ENCODE data around the gene CASQ1. TPM values are rescaled to one million over a fixed set of nuclear protein-coding genes. Genes with fewer than 3 reads are reported as not detected.
A peak's percentile ranks its signal among the peaks of the same experiment; 100 is the strongest.

Gene CASQ1
- 1.1 TPM for total RNA-seq

- intact Hi-C loops (cut with DNase I), result no loop called here
- ATAC-seq (no peak), DNase-seq (ENCODE audit: low spot score) (peak; percentile 74)
Measured at GRCh38 chr1:160189649-160190625, at the start of gene CASQ1. Gene CASQ1 (plus strand): TSS chr1:160190575. CDS start chr1:160190752, 177 bp downstream.

- ATAC-seq (peak; percentile 31), DNase-seq (ENCODE audit: low spot score) (no peak)
- intact Hi-C loops (cut with DNase I), result no loop called here
Measured at GRCh38 chr1:160143695-160144094, 46.7 kb upstream of the CASQ1 start.

- DNase-seq (ENCODE audit: low spot score) (no peak), ATAC-seq (peak; percentile 34)
- intact Hi-C loops (cut with DNase I), result no loop called here
Measured at GRCh38 chr1:160144921-160145320, 45.5 kb upstream of the CASQ1 start.

GRCh38 chr1:160146107-160146506 is 44.3 kb upstream of the CASQ1 start:
- intact Hi-C loops (cut with DNase I), result no loop called here
- ATAC-seq (no peak), DNase-seq (ENCODE audit: low spot score) (no peak)

- DNase-seq (ENCODE audit: low spot score), result no peak
- intact Hi-C loops (cut with DNase I), result no loop called here
- no peak for ATAC-seq
Measured at GRCh38 chr1:160148121-160148520, 42.3 kb upstream of the CASQ1 start.

GRCh38 chr1:160149233-160149632 is 41.1 kb upstream of the CASQ1 start:
- DNase-seq (ENCODE audit: low spot score) (no peak), ATAC-seq (no peak)
- intact Hi-C loops (cut with DNase I), result no loop called here

GRCh38 chr1:160149716-160150115 is 40.7 kb upstream of the CASQ1 start:
- ATAC-seq (peak; percentile 36), DNase-seq (ENCODE audit: low spot score) (no peak)
- intact Hi-C loops (cut with DNase I), result no loop called here

- DNase-seq (ENCODE audit: low spot score), result no peak
- intact Hi-C loops (cut with DNase I), result no loop called here
- no peak for ATAC-seq
Measured at GRCh38 chr1:160151303-160151702, 39.1 kb upstream of the CASQ1 start, which contains the start of gene ATP1A4. Gene ATP1A4 (plus strand): TSS chr1:160151603. CDS start chr1:160152041, 438 bp downstream.

- intact Hi-C loops (cut with DNase I), result no loop called here
- ATAC-seq, result no peak
- DNase-seq (ENCODE audit: low spot score), result no peak
Measured at GRCh38 chr1:160154790-160155189, 35.6 kb upstream of the CASQ1 start.

- DNase-seq (ENCODE audit: low spot score) (no peak), ATAC-seq (no peak)
- intact Hi-C loops (cut with DNase I), result no loop called here
Measured at GRCh38 chr1:160156361-160156760, 34.0 kb upstream of the CASQ1 start.

GRCh38 chr1:160157174-160157573 is 33.2 kb upstream of the CASQ1 start:
- intact Hi-C loops (cut with DNase I), result no loop called here

GRCh38 chr1:160158031-160158430 is 32.3 kb upstream of the CASQ1 start:
- DNase-seq (ENCODE audit: low spot score), result no peak
- intact Hi-C loops (cut with DNase I), result no loop called here
- ATAC-seq, result no peak

More at GRCh38 chr1:160157174-160157573, 33.2 kb upstream of the CASQ1 start:
- DNase-seq (ENCODE audit: low spot score) (no peak), ATAC-seq (no peak)

GRCh38 chr1:160158534-160158933 is 31.8 kb upstream of the CASQ1 start:
- ATAC-seq, result no peak
- DNase-seq (ENCODE audit: low spot score), result no peak
- intact Hi-C loops (cut with DNase I), result no loop called here

- no peak for ATAC-seq
- intact Hi-C loops (cut with DNase I), result no loop called here
- no peak for DNase-seq (ENCODE audit: low spot score)
Measured at GRCh38 chr1:160159846-160160245, 30.5 kb upstream of the CASQ1 start.

- ATAC-seq (peak; percentile 79), DNase-seq (ENCODE audit: low spot score) (no peak)
- intact Hi-C loops (cut with DNase I), result no loop called here
Measured at GRCh38 chr1:160161965-160162705, 28.2 kb upstream of the CASQ1 start.

- intact Hi-C loops (cut with DNase I), result no loop called here
- no peak for ATAC-seq
- no peak for DNase-seq (ENCODE audit: low spot score)
Measured at GRCh38 chr1:160162931-160163330, 27.4 kb upstream of the CASQ1 start.

- intact Hi-C loops (cut with DNase I), result no loop called here
- no peak for DNase-seq (ENCODE audit: low spot score)
- ATAC-seq, result peak; percentile 33
Measured at GRCh38 chr1:160163615-160164014, 26.8 kb upstream of the CASQ1 start.

- intact Hi-C loops (cut with DNase I), result no loop called here
- no peak for DNase-seq (ENCODE audit: low spot score)
- ATAC-seq, result no peak
Measured at GRCh38 chr1:160164121-160164520, 26.3 kb upstream of the CASQ1 start.

GRCh38 chr1:160166166-160166868 is 24.1 kb upstream of the CASQ1 start:
- DNase-seq (ENCODE audit: low spot score), result no peak
- no peak for ATAC-seq
- intact Hi-C loops (cut with DNase I), result no loop called here
